H1 (cell line): ENCODE results near the gene P3H3. TPM values are rescaled to one million over a fixed set of nuclear protein-coding genes. Genes with fewer than 3 reads are reported as not detected.
A peak's percentile ranks its signal among the peaks of the same experiment; 100 is the strongest.
"Not testable (repeated sequence)": the region's sequence is repeated elsewhere in the genome, so short reads cannot be mapped to it uniquely, and the experiment has no call there.

Experiments
- CTCF ChIA-PET: fragments of 300-600 bp; sonication (Branson Sonifier 250); formaldehyde crosslinking; loops from one replicate; lab custom pipeline; 2021; ENCODE audit not compliant: partially characterized antibody; lab: Charles Lee
- POLR2A ChIA-PET: fragments of 300-600 bp; sonication (Branson Sonifier 250); formaldehyde crosslinking; loops from one replicate; lab custom pipeline; 2021; ENCODE audit warnings: inconsistent platforms; ENCODE audit not compliant: partially characterized antibody; lab: Charles Lee
- DNase-seq, 2 experiments: peaks; one replicate each; pipeline versions ENCODE4 v3.0.0 to v3.0.0-alpha.2; 2010 to 2022; ENCODE audit warnings: low spot score in 2 of 2, low read depth in 1 of 2, mixed read lengths in 1 of 2
- FAIRE-seq: peaks from 2 replicates; lab custom pipeline; 2011; peaks lifted over from hg19 to GRCh38; lab: Jason Lieb, UNC
- H2AFZ ChIP-seq: 2 replicates; pipeline ENCODE4 v1.8.1; 2012; ENCODE audit warnings: low read length, inconsistent platforms
- H2AK5ac ChIP-seq: 2 replicates; pipeline ENCODE4 v1.6.1; 2013; ENCODE audit warnings: low read depth, low read length
- H2BK120ac ChIP-seq: replicated peaks from 2 replicates; pipeline ENCODE3; 2013; ENCODE audit warnings: low read depth, low read length, inconsistent platforms
- H2BK12ac ChIP-seq: 2 replicates; pipeline ENCODE4 v1.6.1; 2013; ENCODE audit warnings: low read depth, low read length
- H2BK15ac ChIP-seq: 2 replicates; pipeline ENCODE4 v1.6.1; 2013; ENCODE audit warnings: low read length
- H2BK20ac ChIP-seq: 2 replicates; pipeline ENCODE4 v1.6.1; 2013; ENCODE audit warnings: low read length
- H2BK5ac ChIP-seq: 2 replicates; pipeline ENCODE4 v1.6.1; 2013; ENCODE audit warnings: low read depth, low read length
- H3K14ac ChIP-seq: 2 replicates; pipeline ENCODE4 v1.6.1; 2013; ENCODE audit warnings: inconsistent platforms; ENCODE audit not compliant: insufficient read length
- H3K18ac ChIP-seq: 2 replicates; pipeline ENCODE4 v1.6.1; 2013; ENCODE audit warnings: low read length; ENCODE audit errors: extremely low read depth
- H3K23ac ChIP-seq: 2 replicates; pipeline ENCODE4 v1.6.1; 2013; ENCODE audit warnings: inconsistent platforms; ENCODE audit not compliant: insufficient read length
- H3K23me2 ChIP-seq: 2 replicates; pipeline ENCODE4 v1.6.1; 2013; ENCODE audit warnings: low read depth, low read length
- H3K27ac ChIP-seq: 2 replicates; pipeline ENCODE4 v1.6.1; 2011; ENCODE audit warnings: low read depth, low read length, inconsistent platforms
- H3K27me3 ChIP-seq, 4 experiments: replicated peaks in 1 of 4; 1 replicate in 1 of 4; 2 replicates in 3 of 4; pipeline versions ENCODE4 v1.6.1 to v1.8.1; 2011 to 2013; ENCODE audit warnings: low read length in 3 of 4, mild to moderate bottlenecking in 3 of 4, inconsistent platforms in 2 of 4, mixed read lengths in 2 of 4, moderate library complexity in 1 of 4; ENCODE audit not compliant: control insufficient read depth in 3 of 4, insufficient read depth in 3 of 4; ENCODE audit errors: extremely low read depth in 1 of 4
- H3K36me3 ChIP-seq, 4 experiments: 2 replicates each; pipeline versions ENCODE4 v1.6.1 to v1.8.1; 2011 to 2013; ENCODE audit warnings: mild to moderate bottlenecking in 4 of 4, low read length in 3 of 4, moderate library complexity in 2 of 4, control low read depth in 1 of 4, inconsistent platforms in 1 of 4; ENCODE audit not compliant: insufficient read depth in 4 of 4, control insufficient read depth in 2 of 4
- H3K4ac ChIP-seq: replicated peaks from 2 replicates; pipeline ENCODE3; 2013; ENCODE audit warnings: low read length, low read depth, mixed read lengths, inconsistent platforms; ENCODE audit not compliant: insufficient read length
- H3K4me1 ChIP-seq, 4 experiments: replicated peaks in 1 of 4; 1 replicate in 1 of 4; 2 replicates in 3 of 4; pipeline versions ENCODE4 v1.6.1 to v1.8.1; 2011 to 2013; ENCODE audit warnings: low read length in 3 of 4, inconsistent platforms in 2 of 4, mixed read lengths in 1 of 4; ENCODE audit not compliant: insufficient read depth in 4 of 4, control insufficient read depth in 3 of 4
- H3K4me2 ChIP-seq, 2 experiments: 2 replicates each; pipeline versions ENCODE4 v1.6.1 to v1.8.1; 2011 to 2013; ENCODE audit warnings: low read depth in 2 of 2, low read length in 2 of 2, control low read depth in 1 of 2, inconsistent platforms in 1 of 2, mild to moderate bottlenecking in 1 of 2; ENCODE audit not compliant: insufficient read depth in 1 of 2
- H3K4me3 ChIP-seq, 4 experiments: fragments of 200-600, 300-600 bp in 1 of 4; sonication (generic), shearing (Covaris generic), sonication (Bioruptor Twin) in 1 of 4; 2 replicates each; pipeline versions ENCODE4 v1.5.1 to v1.8.1; 2011 to 2016; ENCODE audit warnings: low read length in 4 of 4, low read depth in 3 of 4, control low read depth in 2 of 4, inconsistent platforms in 2 of 4, mild to moderate bottlenecking in 2 of 4, mixed read lengths in 1 of 4, moderate library complexity in 1 of 4; ENCODE audit not compliant: insufficient read depth in 2 of 4; ENCODE audit errors: extremely low read depth in 1 of 4
- H3K56ac ChIP-seq: replicated peaks from 2 replicates; pipeline ENCODE3; 2013; ENCODE audit warnings: low read depth, mild to moderate bottlenecking, mixed read lengths, low read length, inconsistent platforms; ENCODE audit not compliant: insufficient read length
- H3K79me1 ChIP-seq: 2 replicates; pipeline ENCODE4 v1.6.1; 2013; ENCODE audit warnings: low read depth, low read length, control low read depth
- H3K79me2 ChIP-seq, 2 experiments: 2 replicates each; pipeline versions ENCODE4 v1.6.1 to v1.8.1; 2012 to 2013; ENCODE audit warnings: low read length in 2 of 2, mild to moderate bottlenecking in 2 of 2, inconsistent platforms in 1 of 2; ENCODE audit not compliant: insufficient read depth in 2 of 2, control insufficient read depth in 1 of 2
- H3K9ac ChIP-seq, 4 experiments: replicated peaks in 1 of 4; 1 replicate in 1 of 4; 2 replicates in 3 of 4; pipeline versions ENCODE4 v1.6.1 to v1.8.1; 2011 to 2013; ENCODE audit warnings: low read depth in 3 of 4, low read length in 3 of 4, control low read depth in 2 of 4, mild to moderate bottlenecking in 2 of 4, moderate library complexity in 2 of 4, inconsistent platforms in 1 of 4; ENCODE audit errors: extremely low read depth in 1 of 4
- H3K9me3 ChIP-seq, 2 experiments: 2 replicates each; pipeline versions ENCODE4 v1.6.1 to v1.8.1; 2012 to 2013; ENCODE audit warnings: mild to moderate bottlenecking in 2 of 2, moderate library complexity in 2 of 2, control low read depth in 1 of 2, inconsistent platforms in 1 of 2, low read depth in 1 of 2, low read length in 1 of 2, mixed read lengths in 1 of 2; ENCODE audit not compliant: insufficient read depth in 2 of 2
- H4K20me1 ChIP-seq, 2 experiments: replicated peaks in 1 of 2; 2 replicates each; pipeline versions ENCODE3 to v1.8.1; 2011 to 2013; ENCODE audit warnings: inconsistent platforms in 2 of 2, low read length in 2 of 2, mild to moderate bottlenecking in 1 of 2; ENCODE audit not compliant: insufficient read depth in 2 of 2, control insufficient read depth in 1 of 2
- H4K5ac ChIP-seq: 2 replicates; pipeline ENCODE4 v1.6.1; 2013; ENCODE audit warnings: low read length, low read depth, mixed read lengths, inconsistent platforms; ENCODE audit not compliant: insufficient read length
- H4K8ac ChIP-seq: 2 replicates; pipeline ENCODE4 v1.8.0; 2013; ENCODE audit warnings: mild to moderate bottlenecking, moderate library complexity, low read length, inconsistent platforms; ENCODE audit not compliant: insufficient read depth; ENCODE audit errors: extremely low read depth
- H4K91ac ChIP-seq: replicated peaks from 2 replicates; pipeline ENCODE3; 2013; ENCODE audit warnings: low read length, mixed read lengths, inconsistent platforms; ENCODE audit not compliant: insufficient read length
- ASH2L ChIP-seq: fragments of 200-600, 300-600 bp; sonication (generic); IDR thresholded peaks from one replicate; pipeline ENCODE4 v1.7.1; 2017; ENCODE audit warnings: low read length
- EZH2 ChIP-seq: fragments of 200-600 bp; sonication (generic); IDR thresholded peaks from 2 replicates; pipeline ENCODE4 v1.7.1; 2012; ENCODE audit warnings: low read depth, mild to moderate bottlenecking, moderate library complexity, low read length, inconsistent platforms; ENCODE audit not compliant: severe bottlenecking
- JUN ChIP-seq: IDR thresholded peaks from 2 replicates; pipeline ENCODE4 v1.6.1; 2011; ENCODE audit warnings: low read depth, mild to moderate bottlenecking, improper control_type of control experiment, low read length
- SIX5 ChIP-seq: IDR thresholded peaks from 2 replicates; pipeline ENCODE4 v1.6.1; 2011; ENCODE audit warnings: mild to moderate bottlenecking, low read depth, low read length
- WGBS, 2 experiments: shearing (Covaris generic) in 1 of 2; methylation state at CpG; one replicate each; pipeline versions ENCODE4 v1.1.6 to v1.1.7; 2013 to 2015; ENCODE audit warnings: low lambda C conversion rate in 2 of 2, mixed read lengths in 2 of 2, inconsistent platforms in 1 of 2, low coverage in 1 of 2, missing lambda C conversion rate in 1 of 2; ENCODE audit not compliant: insufficient replicate concordance in 2 of 2, insufficient coverage in 1 of 2, insufficient read length in 1 of 2; ENCODE audit errors: extremely low coverage in 1 of 2, missing lambda C conversion rate in 1 of 2; 5-methylcytosine and 5-hydroxymethylcytosine counted together
- polyA plus RNA-seq, 7 experiments: library from polyadenylated mRNA; depleted of rRNA in 3 of 7; stranded (reverse) in 5 of 7; unstranded in 2 of 7; fragments of >200 nt in 5 of 7; fragments of 200-250 nt in 2 of 7; gene quantifications; 1 replicate in 5 of 7; 2 replicates in 1 of 7; 4 replicates in 1 of 7; pipeline versions ENCODE4 v1.2.1 to v1.2.3, GENCODE V29; 2011 to 2013; ENCODE audit warnings: missing spikeins in 2 of 7, mixed read lengths in 2 of 7
- total RNA-seq: library from RNA; stranded (reverse); fragmentation: NEBNext Ultra II Directional; extraction: Animal tissue kit (Norgen Biotek cat#: 25700); gene quantifications from 2 replicates; pipeline ENCODE4 v1.2.1, GENCODE V29; 2021
- TF ChIP-seq, protein P1 (sequence below): IDR thresholded peaks from 2 replicates; pipeline ENCODE4 v1.6.1; 2012; ENCODE audit warnings: low read length, inconsistent platforms

Gene P3H3
- total and polyA plus RNA-seq, 2 of the 8 experiments (the other 6 are each of a cell fraction or from before 2014, with no cell fraction given) = 22.9 to 43.5 TPM

DNA sequence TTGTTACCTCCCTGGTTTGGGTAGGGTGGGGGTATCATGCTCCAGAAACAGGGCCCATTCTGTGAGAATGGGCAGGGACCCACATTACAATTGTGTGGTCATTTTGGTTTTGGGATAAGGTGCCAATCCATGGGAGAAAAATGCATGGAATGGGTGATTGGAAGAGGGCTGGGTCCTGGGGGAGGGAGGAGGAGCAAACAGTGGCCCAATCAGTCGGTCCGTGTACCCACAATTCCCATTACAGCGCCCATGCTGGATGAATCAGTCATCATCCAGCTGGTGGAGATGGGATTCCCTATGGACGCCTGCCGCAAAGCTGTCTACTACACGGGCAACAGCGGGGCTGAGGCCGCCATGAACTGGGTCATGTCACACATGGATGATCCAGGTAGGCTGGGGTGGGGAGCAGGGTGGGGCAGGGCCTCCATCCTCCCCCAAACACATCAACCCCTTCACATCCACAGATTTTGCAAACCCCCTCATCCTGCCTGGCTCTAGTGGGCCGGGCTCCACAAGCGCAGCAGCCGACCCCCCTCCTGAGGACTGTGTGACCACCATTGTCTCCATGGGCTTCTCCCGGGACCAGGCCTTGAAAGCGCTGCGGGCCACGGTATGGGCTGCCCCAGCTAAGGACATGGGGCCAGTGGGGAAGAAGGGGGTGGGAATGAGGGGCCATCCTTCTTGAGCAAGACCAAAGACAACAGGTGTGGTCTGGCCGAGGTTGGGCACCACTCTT is 35.5 kb downstream of the P3H3 start (continued):
- TF ChIP-seq, protein P1, sequence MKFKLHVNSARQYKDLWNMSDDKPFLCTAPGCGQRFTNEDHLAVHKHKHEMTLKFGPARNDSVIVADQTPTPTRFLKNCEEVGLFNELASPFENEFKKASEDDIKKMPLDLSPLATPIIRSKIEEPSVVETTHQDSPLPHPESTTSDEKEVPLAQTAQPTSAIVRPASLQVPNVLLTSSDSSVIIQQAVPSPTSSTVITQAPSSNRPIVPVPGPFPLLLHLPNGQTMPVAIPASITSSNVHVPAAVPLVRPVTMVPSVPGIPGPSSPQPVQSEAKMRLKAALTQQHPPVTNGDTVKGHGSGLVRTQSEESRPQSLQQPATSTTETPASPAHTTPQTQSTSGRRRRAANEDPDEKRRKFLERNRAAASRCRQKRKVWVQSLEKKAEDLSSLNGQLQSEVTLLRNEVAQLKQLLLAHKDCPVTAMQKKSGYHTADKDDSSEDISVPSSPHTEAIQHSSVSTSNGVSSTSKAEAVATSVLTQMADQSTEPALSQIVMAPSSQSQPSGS = no peak
- TF ChIP-seq JUN (no peak), EZH2 (no peak), ASH2L (no peak), SIX5 (no peak)

DNA sequence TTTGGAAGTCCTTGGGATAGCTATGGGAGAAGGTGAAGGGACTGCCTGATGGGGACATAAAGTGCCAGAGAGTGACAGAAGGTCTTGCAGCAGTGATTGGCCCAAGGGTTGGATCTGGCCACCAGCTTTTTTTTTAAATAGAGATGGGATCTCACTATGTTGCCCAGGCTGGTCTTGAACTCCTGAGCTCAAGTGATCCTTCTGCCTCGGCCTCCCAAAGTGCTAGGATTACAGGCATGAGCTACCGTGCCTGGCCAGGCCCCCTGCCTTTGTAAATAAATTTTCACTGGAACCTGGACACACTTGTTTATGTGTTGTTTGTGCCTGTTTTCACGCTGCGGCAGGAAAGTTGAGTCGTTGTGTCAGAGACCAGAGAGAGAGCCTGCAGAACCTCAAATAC is 37.1 kb downstream of the P3H3 start:
- peaks cover 11% of the 10 kb centered on the region for H3K23me2 ChIP-seq
- peaks cover 5 to 34% (median 16%) of the 10 kb centered on the region in 4 experiments for H3K4me1 ChIP-seq
- CTCF ChIA-PET = interaction anchor here (0.7 to 10.4 kb wide), 13 partner anchors 9 to 113 kb away, joined by 3 to 216 read pairs (median 4); partner anchors contain the start of genes C12orf57, CDCA3, MLF2 and RNU7-1
- H2BK15ac ChIP-seq, H2BK12ac ChIP-seq, H4K8ac ChIP-seq, H3K18ac ChIP-seq, H4K91ac ChIP-seq, H2BK5ac ChIP-seq, H2AFZ ChIP-seq, H2BK120ac ChIP-seq, H3K4me3 ChIP-seq, H3K79me1 ChIP-seq, H3K4ac ChIP-seq, H4K5ac ChIP-seq, H3K27me3 ChIP-seq, FAIRE-seq, H3K23ac ChIP-seq, H3K9ac ChIP-seq, H3K9me3 ChIP-seq, H2BK20ac ChIP-seq, H3K27ac ChIP-seq, H3K14ac ChIP-seq, H3K56ac ChIP-seq, H2AK5ac ChIP-seq, DNase-seq: not testable (repeated sequence)
- POLR2A ChIA-PET = interaction anchor here (1.3 to 18.9 kb wide), 9 partner anchors 21 to 260 kb away, joined by 4 to 588 read pairs (median 87); partner anchors contain the start of genes ATN1, C12orf57, CDCA3 and ENO2
- H3K36me3 ChIP-seq = peaks cover 21 to 55% (median 40%) of the 10 kb centered on the region in 4 experiments
- peaks cover 13 to 15% of the 10 kb centered on the region in 2 experiments for H4K20me1 ChIP-seq
- WGBS, 2 experiments = 92% methylated on average over 5 of the region's 5 CpGs; no CpG with 5 or more reads in 1 of the 2 experiments
- H3K79me2 ChIP-seq = peaks cover 0 to 22% of the 10 kb centered on the region in 2 experiments; a peak in 2 of 4 replicates
- peak overlapping the region in 1 of 2 experiments; percentile 94; a peak in 1 of 4 replicates for H3K4me2 ChIP-seq
